IgD-negative memory B cell (primary cell): ENCODE results near the gene A4GALT. TPM values are rescaled to one million over a fixed set of nuclear protein-coding genes. Genes with fewer than 3 reads are reported as not detected.
"Not testable (repeated sequence)": the region's sequence is repeated elsewhere in the genome, so short reads cannot be mapped to it uniquely, and the experiment has no call there.

ENCODE experiments used
- H3K27ac Mint-ChIP-seq, 3 donors: one replicate each; pipeline ENCODE4 v1.8.0; 2020 to 2022; ENCODE audit warnings: mild to moderate bottlenecking in 3 of 3, mixed read lengths in 3 of 3, moderate library complexity in 1 of 3
- H3K27me3 Mint-ChIP-seq: one replicate; pipeline ENCODE4 v1.8.0; 2021; ENCODE audit warnings: mixed read lengths
- H3K36me3 Mint-ChIP-seq: one replicate; pipeline ENCODE4 v1.8.0; 2020; ENCODE audit warnings: mild to moderate bottlenecking, mixed read lengths
- H3K4me1 Mint-ChIP-seq, 3 donors: one replicate each; pipeline ENCODE4 v1.8.0; 2020 to 2022; ENCODE audit warnings: mixed read lengths in 3 of 3, mild to moderate bottlenecking in 1 of 3
- H3K4me3 Mint-ChIP-seq, 4 donors: one replicate each; pipeline ENCODE4 v1.8.0; 2020 to 2022; ENCODE audit warnings: mild to moderate bottlenecking in 4 of 4, mixed read lengths in 4 of 4, moderate library complexity in 3 of 4
- H3K9me3 Mint-ChIP-seq, 3 donors: one replicate each; pipeline ENCODE4 v1.8.0; 2020 to 2021; ENCODE audit warnings: mixed read lengths in 3 of 3, mild to moderate bottlenecking in 1 of 3
- polyA plus RNA-seq: library from polyadenylated mRNA; unstranded; fragments of 300-500 nt; fragmentation: Illumina TruSeq; gene quantifications from one replicate; pipeline ENCODE4 v1.2.3, GENCODE V29; 2021

A4GALT gene
- polyA plus RNA-seq: not detected

GRCh38 chr22:42720263-42721044, at the start of gene A4GALT:
Gene A4GALT (minus strand): TSS chr22:42720870. CDS start chr22:42693951, 26,919 bp downstream.
- peaks cover 40% of the 10 kb centered on the region for H3K27me3 Mint-ChIP-seq
- H3K9me3 Mint-ChIP-seq: no peaks in the 10 kb centered on the region
- peak within 1 kb of the TSS in 2 of 3 donors; percentile 37 to 39 for H3K27ac Mint-ChIP-seq
- H3K4me1 Mint-ChIP-seq: peaks cover 31 to 34% (median 33%) of the 10 kb centered on the region in 3 donors
- H3K36me3 Mint-ChIP-seq: no peaks in the 10 kb centered on the region
- peak within 1 kb of the TSS; percentile 74 to 96 (median 85) for H3K4me3 Mint-ChIP-seq

GRCh38 chr22:42770448-42770726, 49.7 kb upstream of the A4GALT start:
- peak overlapping the region in 1 of 3 donors; percentile 63 for H3K27ac Mint-ChIP-seq
- H3K36me3 Mint-ChIP-seq: no peaks in the 10 kb centered on the region
- peaks cover 12% of the 10 kb centered on the region for H3K27me3 Mint-ChIP-seq
- H3K4me1 Mint-ChIP-seq: peaks cover 16 to 23% (median 20%) of the 10 kb centered on the region in 3 donors
- H3K9me3 Mint-ChIP-seq: no peaks in the 10 kb centered on the region
- peak overlapping the region in 3 of 4 donors; percentile 20 to 92 (median 87) for H3K4me3 Mint-ChIP-seq

GRCh38 chr22:42769574-42770447, 49.1 kb upstream of the A4GALT start:
- Mint-ChIP-seq H3K27ac (peak overlapping the region in 1 of 3 donors; percentile 63), H3K4me3 (peak overlapping the region; percentile 20 to 92 (median 80)), H3K36me3 (no peaks in the 10 kb centered on the region), H3K27me3 (peaks cover 12% of the 10 kb centered on the region), H3K4me1 (peaks cover 17 to 26% (median 21%) of the 10 kb centered on the region in 3 donors), H3K9me3 (no peaks in the 10 kb centered on the region)

GRCh38 chr22:42769238-42769573, 48.5 kb upstream of the A4GALT start:
- Mint-ChIP-seq H3K9me3 (no peaks in the 10 kb centered on the region), H3K4me3 (peak overlapping the region; percentile 20 to 87 (median 46)), H3K27me3 (peaks cover 12% of the 10 kb centered on the region), H3K27ac (peak overlapping the region in 1 of 3 donors; percentile 63), H3K36me3 (no peaks in the 10 kb centered on the region), H3K4me1 (peaks cover 21 to 31% (median 23%) of the 10 kb centered on the region in 3 donors)

- Mint-ChIP-seq H3K4me1 (peaks cover 19 to 30% (median 21%) of the 10 kb centered on the region in 3 donors), H3K4me3 (peak overlapping the region in 2 of 4 donors; percentile 3 to 81), H3K9me3 (no peaks in the 10 kb centered on the region), H3K36me3 (peaks cover 1% of the 10 kb centered on the region), H3K27ac (peak overlapping the region in 1 of 3 donors; percentile 73), H3K27me3 (peaks cover 12% of the 10 kb centered on the region)
Measured at GRCh38 chr22:42768385-42769035, 47.8 kb upstream of the A4GALT start.

- Mint-ChIP-seq H3K36me3 (peaks cover 1% of the 10 kb centered on the region), H3K27ac (peak overlapping the region in 1 of 3 donors; percentile 48), H3K4me3 (peak overlapping the region in 1 of 4 donors; percentile 7), H3K9me3 (no peaks in the 10 kb centered on the region), H3K27me3 (peaks cover 6% of the 10 kb centered on the region), H3K4me1 (peaks cover 14 to 23% (median 15%) of the 10 kb centered on the region in 3 donors)
Measured at GRCh38 chr22:42766860-42767259, 46.2 kb upstream of the A4GALT start.

GRCh38 chr22:42764895-42765363, 44.3 kb upstream of the A4GALT start:
- Mint-ChIP-seq H3K27ac (peak overlapping the region in 2 of 3 donors; percentile 32 to 89), H3K9me3 (no peaks in the 10 kb centered on the region), H3K4me3 (peak overlapping the region in 1 of 4 donors; percentile 32), H3K4me1 (peaks cover 7 to 17% (median 10%) of the 10 kb centered on the region in 3 donors), H3K36me3 (peaks cover 1% of the 10 kb centered on the region), H3K27me3 (peaks cover 5% of the 10 kb centered on the region)

- peaks cover 3% of the 10 kb centered on the region for H3K27me3 Mint-ChIP-seq
- peaks cover 5 to 11% (median 10%) of the 10 kb centered on the region in 3 donors for H3K4me1 Mint-ChIP-seq
- no peaks in the 10 kb centered on the region for H3K9me3 Mint-ChIP-seq
- peak overlapping the region in 1 of 3 donors; percentile 71 for H3K27ac Mint-ChIP-seq
- H3K4me3 Mint-ChIP-seq: no peak overlapping the region
- H3K36me3 Mint-ChIP-seq: peaks cover 1% of the 10 kb centered on the region
Measured at GRCh38 chr22:42763965-42764480, 43.4 kb upstream of the A4GALT start.

GRCh38 chr22:42760806-42761565, 40.3 kb upstream of the A4GALT start:
- H3K4me1 Mint-ChIP-seq: peaks cover 5 to 11% (median 10%) of the 10 kb centered on the region in 3 donors
- no peak overlapping the region for H3K4me3 Mint-ChIP-seq
- H3K27me3 Mint-ChIP-seq: peaks cover 6% of the 10 kb centered on the region
- peak overlapping the region in 1 of 3 donors; percentile 31 for H3K27ac Mint-ChIP-seq
- peaks cover 3% of the 10 kb centered on the region for H3K36me3 Mint-ChIP-seq
- peaks cover 0 to 2% (median 0%) of the 10 kb centered on the region in 3 donors for H3K9me3 Mint-ChIP-seq

GRCh38 chr22:42758931-42759629, 38.4 kb upstream of the A4GALT start:
- Mint-ChIP-seq H3K27me3 (peaks cover 8% of the 10 kb centered on the region), H3K4me1 (peaks cover 0 to 5% (median 1%) of the 10 kb centered on the region in 3 donors), H3K9me3 (peaks cover 0 to 2% (median 0%) of the 10 kb centered on the region in 3 donors), H3K27ac (no peak overlapping the region), H3K4me3 (no peak overlapping the region), H3K36me3 (peaks cover 3% of the 10 kb centered on the region)

- H3K27ac Mint-ChIP-seq, H3K9me3 Mint-ChIP-seq, H3K4me1 Mint-ChIP-seq, H3K36me3 Mint-ChIP-seq, H3K4me3 Mint-ChIP-seq: not testable (repeated sequence)
- H3K27me3 Mint-ChIP-seq: peaks cover 14% of the 10 kb centered on the region
Measured at GRCh38 chr22:42755553-42755952, 34.9 kb upstream of the A4GALT start.

- not testable (repeated sequence) for H3K4me3 Mint-ChIP-seq, H3K27ac Mint-ChIP-seq, H3K9me3 Mint-ChIP-seq, H3K4me1 Mint-ChIP-seq, H3K36me3 Mint-ChIP-seq
- peaks cover 14% of the 10 kb centered on the region for H3K27me3 Mint-ChIP-seq
Measured at GRCh38 chr22:42755121-42755520, 34.5 kb upstream of the A4GALT start.

GRCh38 chr22:42754658-42755057, 34.0 kb upstream of the A4GALT start:
- Mint-ChIP-seq H3K9me3 (peaks cover 0 to 2% (median 0%) of the 10 kb centered on the region in 3 donors), H3K27me3 (peaks cover 14% of the 10 kb centered on the region), H3K36me3 (peaks cover 1% of the 10 kb centered on the region), H3K27ac (no peak overlapping the region), H3K4me1 (peaks cover 2 to 5% (median 5%) of the 10 kb centered on the region in 3 donors), H3K4me3 (no peak overlapping the region)
